Kasumi-1 (cell line): Measurements from ENCODE around the gene ARID1B.

Source experiments
- DNase-seq, 2 experiments: peaks; one replicate each; lab custom pipeline; 2025; lab: John Stamatoyannopoulos, UW

The ARID1B gene

GRCh38 chr6:156879186-156879585 lies 102.0 kb downstream of the ARID1B start:
- DNase-seq = no peak

GRCh38 chr6:156879591-156879990 lies 102.4 kb downstream of the ARID1B start:
- DNase-seq = no peak

- DNase-seq = no peak
Observed at GRCh38 chr6:156880913-156881312, 103.7 kb downstream of the ARID1B start.

- no peak for DNase-seq
Observed at GRCh38 chr6:156881687-156882629, 104.8 kb downstream of the ARID1B start.

- no peak for DNase-seq
Observed at GRCh38 chr6:156883497-156884252, 106.5 kb downstream of the ARID1B start.

- no peak for DNase-seq
Observed at GRCh38 chr6:156884306-156884705, 107.1 kb downstream of the ARID1B start.

- no peak for DNase-seq
Observed at GRCh38 chr6:156885562-156885961, 108.4 kb downstream of the ARID1B start.

GRCh38 chr6:156886409-156886808 lies 109.2 kb downstream of the ARID1B start:
- DNase-seq = no peak

GRCh38 chr6:156887623-156888269 lies 110.6 kb downstream of the ARID1B start:
- DNase-seq = no peak

- no peak for DNase-seq
Observed at GRCh38 chr6:156889469-156889868, 112.3 kb downstream of the ARID1B start.

- no peak for DNase-seq
Observed at GRCh38 chr6:156889986-156890385, 112.8 kb downstream of the ARID1B start.

- no peak for DNase-seq
Observed at GRCh38 chr6:156890627-156891314, 113.6 kb downstream of the ARID1B start.

- DNase-seq = no peak
Observed at GRCh38 chr6:156897907-156898531, 120.8 kb downstream of the ARID1B start.

- DNase-seq = no peak
Observed at GRCh38 chr6:156899071-156899470, 121.9 kb downstream of the ARID1B start.

GRCh38 chr6:156899532-156900135 lies 122.5 kb downstream of the ARID1B start:
- DNase-seq = no peak

GRCh38 chr6:156900292-156900691 lies 123.1 kb downstream of the ARID1B start:
- no peak for DNase-seq

GRCh38 chr6:156901309-156902019 lies 124.3 kb downstream of the ARID1B start:
- no peak for DNase-seq

- no peak for DNase-seq
Observed at GRCh38 chr6:156902782-156903181, 125.6 kb downstream of the ARID1B start.

- DNase-seq = no peak
Observed at GRCh38 chr6:156904176-156904967, 127.2 kb downstream of the ARID1B start.

GRCh38 chr6:156905801-156906200 lies 128.6 kb downstream of the ARID1B start:
- no peak for DNase-seq
